Measurements from ENCODE around the gene FCGR3B.
"Not testable (repeated sequence)": the region's sequence is repeated elsewhere in the genome, so short reads cannot be mapped to it uniquely, and the experiment has no call there.

The FCGR3B gene

GRCh38 chr1:161671045-161672020 lies 40.4 kb upstream of the FCGR3B start:
- H3K27ac ChIP-seq (ENCODE audit: poor library complexity, severe bottlenecking); H3K27me3 ChIP-seq (ENCODE audit: insufficient read depth, poor library complexity, severe bottlenecking); H3K9me3 ChIP-seq (ENCODE audit: severe bottlenecking); ATAC-seq (ENCODE audit: low read depth); H3K4me3 ChIP-seq (ENCODE audit: severe bottlenecking); H3K4me1 ChIP-seq (ENCODE audit: insufficient read depth, poor library complexity, severe bottlenecking); DNase-seq (ENCODE audit: low spot score); H3K36me3 ChIP-seq (ENCODE audit: low read depth): not testable (repeated sequence)

GRCh38 chr1:161664689-161665088 lies 33.7 kb upstream of the FCGR3B start:
- not testable (repeated sequence) for H3K27me3 ChIP-seq (ENCODE audit: insufficient read depth, poor library complexity, severe bottlenecking); DNase-seq (ENCODE audit: low spot score); H3K27ac ChIP-seq (ENCODE audit: poor library complexity, severe bottlenecking); H3K36me3 ChIP-seq (ENCODE audit: low read depth); H3K4me1 ChIP-seq (ENCODE audit: insufficient read depth, poor library complexity, severe bottlenecking); H3K9me3 ChIP-seq (ENCODE audit: severe bottlenecking); H3K4me3 ChIP-seq (ENCODE audit: severe bottlenecking); ATAC-seq (ENCODE audit: low read depth)

GRCh38 chr1:161663569-161663968 lies 32.6 kb upstream of the FCGR3B start:
- DNase-seq (ENCODE audit: low spot score); H3K4me3 ChIP-seq (ENCODE audit: severe bottlenecking); H3K4me1 ChIP-seq (ENCODE audit: insufficient read depth, poor library complexity, severe bottlenecking); H3K27ac ChIP-seq (ENCODE audit: poor library complexity, severe bottlenecking); ATAC-seq (ENCODE audit: low read depth); H3K9me3 ChIP-seq (ENCODE audit: severe bottlenecking); H3K27me3 ChIP-seq (ENCODE audit: insufficient read depth, poor library complexity, severe bottlenecking); H3K36me3 ChIP-seq (ENCODE audit: low read depth): not testable (repeated sequence)

GRCh38 chr1:161662684-161663339 lies 31.8 kb upstream of the FCGR3B start, which contains the start of gene FCGR2B:
Gene FCGR2B (plus strand): TSS chr1:161663143. CDS start chr1:161663242, 99 bp downstream.
- not testable (repeated sequence) for DNase-seq (ENCODE audit: low spot score); H3K9me3 ChIP-seq (ENCODE audit: severe bottlenecking); H3K4me1 ChIP-seq (ENCODE audit: insufficient read depth, poor library complexity, severe bottlenecking); ATAC-seq (ENCODE audit: low read depth); H3K27ac ChIP-seq (ENCODE audit: poor library complexity, severe bottlenecking); H3K4me3 ChIP-seq (ENCODE audit: severe bottlenecking); H3K27me3 ChIP-seq (ENCODE audit: insufficient read depth, poor library complexity, severe bottlenecking); H3K36me3 ChIP-seq (ENCODE audit: low read depth)

GRCh38 chr1:161661660-161662311 lies 30.8 kb upstream of the FCGR3B start:
- not testable (repeated sequence) for DNase-seq (ENCODE audit: low spot score); H3K27ac ChIP-seq (ENCODE audit: poor library complexity, severe bottlenecking); ATAC-seq (ENCODE audit: low read depth); H3K9me3 ChIP-seq (ENCODE audit: severe bottlenecking); H3K27me3 ChIP-seq (ENCODE audit: insufficient read depth, poor library complexity, severe bottlenecking); H3K36me3 ChIP-seq (ENCODE audit: low read depth); H3K4me3 ChIP-seq (ENCODE audit: severe bottlenecking); H3K4me1 ChIP-seq (ENCODE audit: insufficient read depth, poor library complexity, severe bottlenecking)

- not testable (repeated sequence) for ATAC-seq (ENCODE audit: low read depth); H3K4me3 ChIP-seq (ENCODE audit: severe bottlenecking); DNase-seq (ENCODE audit: low spot score); H3K27me3 ChIP-seq (ENCODE audit: insufficient read depth, poor library complexity, severe bottlenecking); H3K27ac ChIP-seq (ENCODE audit: poor library complexity, severe bottlenecking); H3K36me3 ChIP-seq (ENCODE audit: low read depth); H3K4me1 ChIP-seq (ENCODE audit: insufficient read depth, poor library complexity, severe bottlenecking); H3K9me3 ChIP-seq (ENCODE audit: severe bottlenecking)
Measured at GRCh38 chr1:161658524-161658923, 27.5 kb upstream of the FCGR3B start.

GRCh38 chr1:161653971-161654370 lies 23.0 kb upstream of the FCGR3B start:
- not testable (repeated sequence) for H3K4me1 ChIP-seq (ENCODE audit: insufficient read depth, poor library complexity, severe bottlenecking); H3K4me3 ChIP-seq (ENCODE audit: severe bottlenecking); H3K27ac ChIP-seq (ENCODE audit: poor library complexity, severe bottlenecking); ATAC-seq (ENCODE audit: low read depth); H3K9me3 ChIP-seq (ENCODE audit: severe bottlenecking); H3K36me3 ChIP-seq (ENCODE audit: low read depth); H3K27me3 ChIP-seq (ENCODE audit: insufficient read depth, poor library complexity, severe bottlenecking); DNase-seq (ENCODE audit: low spot score)

- not testable (repeated sequence) for DNase-seq (ENCODE audit: low spot score); H3K4me1 ChIP-seq (ENCODE audit: insufficient read depth, poor library complexity, severe bottlenecking); H3K9me3 ChIP-seq (ENCODE audit: severe bottlenecking); H3K27ac ChIP-seq (ENCODE audit: poor library complexity, severe bottlenecking); H3K4me3 ChIP-seq (ENCODE audit: severe bottlenecking); H3K36me3 ChIP-seq (ENCODE audit: low read depth); H3K27me3 ChIP-seq (ENCODE audit: insufficient read depth, poor library complexity, severe bottlenecking); ATAC-seq (ENCODE audit: low read depth)
Measured at GRCh38 chr1:161653541-161653940, 22.6 kb upstream of the FCGR3B start.
